GM23338 (cell line): ENCODE results near the gene IL1RL1. TPM values are rescaled to one million over a fixed set of nuclear protein-coding genes. Genes with fewer than 3 reads are reported as not detected.
"Not testable (repeated sequence)": the region's sequence is repeated elsewhere in the genome, so short reads cannot be mapped to it uniquely, and the experiment has no call there.

ENCODE experiments used
- ATAC-seq: fragments of 200-7000 bp; cut with Tn5 transposase; 3 replicates; pipeline ENCODE4 v1.9.1; 2020
- DNase-seq: peaks from one replicate; pipeline ENCODE4 v3.0.0-alpha.2; 2015; ENCODE audit warnings: low spot score
- H2AFZ ChIP-seq: fragments of 200-600 bp; sonication (generic); 2 replicates; pipeline ENCODE4 v1.8.0; 2016; ENCODE audit warnings: antibody characterized with exemption, mild to moderate bottlenecking, moderate library complexity
- H3F3A ChIP-seq: fragments of 200-600 bp; sonication (generic); replicated peaks from 2 replicates; pipeline ENCODE4 v1.8.0; 2017; ENCODE audit warnings: antibody characterized with exemption, mixed run types, low read depth
- H3K27ac ChIP-seq: fragments of 200-600 bp; sonication (generic); 2 replicates; pipeline ENCODE4 v1.6.1; 2016; ENCODE audit warnings: low read depth
- H3K27me3 ChIP-seq: fragments of 200-600 bp; sonication (generic); 2 replicates; pipeline ENCODE4 v1.8.0; 2016; ENCODE audit warnings: mild to moderate bottlenecking, mixed run types, moderate library complexity; ENCODE audit not compliant: insufficient read depth
- H3K36me3 ChIP-seq: fragments of 200-600 bp; sonication (generic); 2 replicates; pipeline ENCODE4 v1.8.0; 2016; ENCODE audit warnings: mild to moderate bottlenecking; ENCODE audit not compliant: insufficient read depth
- H3K4me1 ChIP-seq: fragments of 200-600 bp; sonication (generic); 2 replicates; pipeline ENCODE4 v1.8.0; 2016; ENCODE audit warnings: mild to moderate bottlenecking, moderate library complexity; ENCODE audit not compliant: insufficient read depth
- H3K4me2 ChIP-seq: fragments of 200-600 bp; sonication (generic); 2 replicates; pipeline ENCODE4 v1.7.1; 2017; ENCODE audit warnings: mixed run types
- H3K4me3 ChIP-seq: fragments of 200-600 bp; sonication (generic); 2 replicates; pipeline ENCODE4 v1.6.1; 2016; ENCODE audit warnings: mixed run types
- H3K79me2 ChIP-seq: fragments of 200-600 bp; sonication (generic); replicated peaks from 2 replicates; pipeline ENCODE4 v1.8.0; 2017; ENCODE audit warnings: mild to moderate bottlenecking; ENCODE audit not compliant: insufficient read depth
- H3K9me2 ChIP-seq: fragments of 200-600 bp; sonication (generic); 2 replicates; pipeline ENCODE4 v1.8.0; 2017; ENCODE audit not compliant: insufficient read depth
- H4K20me1 ChIP-seq: fragments of 200-600 bp; sonication (generic); replicated peaks from 2 replicates; pipeline ENCODE4 v1.8.0; 2017; ENCODE audit warnings: mild to moderate bottlenecking; ENCODE audit not compliant: insufficient read depth
- H3K27ac Mint-ChIP-seq: 2 replicates; pipeline ENCODE4 v1.8.0; 2020; ENCODE audit warnings: inconsistent platforms, mild to moderate bottlenecking, moderate library complexity, mixed read lengths
- H3K27me3 Mint-ChIP-seq: 3 replicates; pipeline ENCODE4 v1.8.0; 2022; ENCODE audit warnings: low read depth, mild to moderate bottlenecking, moderate library complexity, mixed read lengths, inconsistent platforms; ENCODE audit not compliant: insufficient read depth, poor library complexity
- H3K36me3 Mint-ChIP-seq: 3 replicates; pipeline ENCODE4 v1.8.0; 2021; ENCODE audit warnings: low read depth, mild to moderate bottlenecking, inconsistent platforms, moderate library complexity, mixed read lengths
- H3K4me1 Mint-ChIP-seq: 3 replicates; pipeline ENCODE4 v1.8.0; 2020; ENCODE audit warnings: mild to moderate bottlenecking, inconsistent platforms, mixed read lengths
- H3K4me3 Mint-ChIP-seq: 3 replicates; pipeline ENCODE4 v1.8.0; 2021; ENCODE audit warnings: moderate library complexity, mild to moderate bottlenecking, inconsistent platforms, mixed read lengths
- H3K9me3 Mint-ChIP-seq: 3 replicates; pipeline ENCODE4 v1.8.0; 2020; ENCODE audit warnings: moderate library complexity, mild to moderate bottlenecking, inconsistent platforms, mixed read lengths
- ZNF114 ChIP-seq: fragments of 250-450 bp; sonication (Bioruptor Pico); IDR thresholded peaks from 2 replicates; pipeline ENCODE4 v1.5.0; 2020; ENCODE audit warnings: mild to moderate bottlenecking, moderate library complexity
- polyA plus RNA-seq: library from polyadenylated mRNA; unstranded; fragments of >200 nt; fragmentation: Nextera tagmentation; extraction: Ambion mirVana; gene quantifications from 2 replicates; pipeline ENCODE4 v1.2.1, GENCODE V29; 2016
- total RNA-seq: library from RNA; depleted of rRNA; stranded (reverse); fragments of >200 nt; shearing (Covaris generic); gene quantifications from 2 replicates; pipeline ENCODE4 v1.2.3, GENCODE V29; 2014
- TF ChIP-seq, protein P1 (sequence below): fragments of 250-450 bp; sonication (Bioruptor Pico); IDR thresholded peaks from 2 replicates; pipeline ENCODE4 v1.5.0; 2020; ENCODE audit warnings: mild to moderate bottlenecking, moderate library complexity

Gene IL1RL1
- total and polyA plus RNA-seq, 2 experiments from 2014 or later: not detected

DNA sequence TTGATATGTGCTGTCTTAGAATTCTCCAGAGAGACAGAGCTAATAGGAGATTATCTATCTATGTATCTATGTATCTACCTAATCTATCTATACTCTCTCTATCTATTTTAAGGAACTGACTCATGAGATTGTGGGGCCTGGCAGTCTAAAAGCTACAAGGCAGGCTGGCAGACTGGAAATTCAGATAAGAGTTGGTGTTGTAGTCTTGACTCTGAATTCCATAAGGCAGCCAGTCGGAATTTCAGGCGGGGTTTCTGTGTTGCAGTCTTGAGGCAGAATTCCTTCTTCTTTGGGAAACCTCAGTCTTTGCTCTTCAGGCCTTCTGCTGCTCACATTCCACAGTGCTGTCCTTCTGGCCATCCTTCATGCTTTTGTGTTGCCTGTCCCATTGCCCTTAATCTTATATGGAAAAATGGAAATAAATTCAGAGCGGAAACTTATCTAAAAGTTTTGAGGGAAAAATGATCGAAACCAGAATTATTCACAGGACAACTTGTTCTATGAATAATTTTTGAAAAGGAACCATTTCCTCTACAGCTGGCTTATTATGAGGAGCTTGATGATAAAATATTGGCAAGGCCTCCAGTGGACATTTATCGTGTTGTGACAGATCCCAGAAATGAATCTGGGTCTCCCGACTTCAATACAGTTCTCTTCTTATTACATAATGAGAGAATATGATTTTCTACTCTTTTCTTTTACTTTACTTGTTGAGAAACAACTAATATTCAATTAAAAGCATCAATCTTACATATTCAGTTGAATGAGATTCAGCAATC is 10.8 kb downstream of the IL1RL1 start:
- H3K79me2 ChIP-seq: no peaks in the 10 kb centered on the region
- no peak overlapping the region for H2AFZ ChIP-seq
- ATAC-seq (no peak), DNase-seq (no peak)
- H3K4me1 ChIP-seq: no peaks in the 10 kb centered on the region
- no peak overlapping the region for H3K4me3 Mint-ChIP-seq
- no peak overlapping the region for H3K4me2 ChIP-seq
- H3K27me3 Mint-ChIP-seq: no peaks in the 10 kb centered on the region
- no peaks in the 10 kb centered on the region for H3F3A ChIP-seq
- peaks cover 33% of the 10 kb centered on the region for H3K9me3 Mint-ChIP-seq
- no peaks in the 10 kb centered on the region for H3K4me1 Mint-ChIP-seq
- TF ChIP-seq, protein P1, sequence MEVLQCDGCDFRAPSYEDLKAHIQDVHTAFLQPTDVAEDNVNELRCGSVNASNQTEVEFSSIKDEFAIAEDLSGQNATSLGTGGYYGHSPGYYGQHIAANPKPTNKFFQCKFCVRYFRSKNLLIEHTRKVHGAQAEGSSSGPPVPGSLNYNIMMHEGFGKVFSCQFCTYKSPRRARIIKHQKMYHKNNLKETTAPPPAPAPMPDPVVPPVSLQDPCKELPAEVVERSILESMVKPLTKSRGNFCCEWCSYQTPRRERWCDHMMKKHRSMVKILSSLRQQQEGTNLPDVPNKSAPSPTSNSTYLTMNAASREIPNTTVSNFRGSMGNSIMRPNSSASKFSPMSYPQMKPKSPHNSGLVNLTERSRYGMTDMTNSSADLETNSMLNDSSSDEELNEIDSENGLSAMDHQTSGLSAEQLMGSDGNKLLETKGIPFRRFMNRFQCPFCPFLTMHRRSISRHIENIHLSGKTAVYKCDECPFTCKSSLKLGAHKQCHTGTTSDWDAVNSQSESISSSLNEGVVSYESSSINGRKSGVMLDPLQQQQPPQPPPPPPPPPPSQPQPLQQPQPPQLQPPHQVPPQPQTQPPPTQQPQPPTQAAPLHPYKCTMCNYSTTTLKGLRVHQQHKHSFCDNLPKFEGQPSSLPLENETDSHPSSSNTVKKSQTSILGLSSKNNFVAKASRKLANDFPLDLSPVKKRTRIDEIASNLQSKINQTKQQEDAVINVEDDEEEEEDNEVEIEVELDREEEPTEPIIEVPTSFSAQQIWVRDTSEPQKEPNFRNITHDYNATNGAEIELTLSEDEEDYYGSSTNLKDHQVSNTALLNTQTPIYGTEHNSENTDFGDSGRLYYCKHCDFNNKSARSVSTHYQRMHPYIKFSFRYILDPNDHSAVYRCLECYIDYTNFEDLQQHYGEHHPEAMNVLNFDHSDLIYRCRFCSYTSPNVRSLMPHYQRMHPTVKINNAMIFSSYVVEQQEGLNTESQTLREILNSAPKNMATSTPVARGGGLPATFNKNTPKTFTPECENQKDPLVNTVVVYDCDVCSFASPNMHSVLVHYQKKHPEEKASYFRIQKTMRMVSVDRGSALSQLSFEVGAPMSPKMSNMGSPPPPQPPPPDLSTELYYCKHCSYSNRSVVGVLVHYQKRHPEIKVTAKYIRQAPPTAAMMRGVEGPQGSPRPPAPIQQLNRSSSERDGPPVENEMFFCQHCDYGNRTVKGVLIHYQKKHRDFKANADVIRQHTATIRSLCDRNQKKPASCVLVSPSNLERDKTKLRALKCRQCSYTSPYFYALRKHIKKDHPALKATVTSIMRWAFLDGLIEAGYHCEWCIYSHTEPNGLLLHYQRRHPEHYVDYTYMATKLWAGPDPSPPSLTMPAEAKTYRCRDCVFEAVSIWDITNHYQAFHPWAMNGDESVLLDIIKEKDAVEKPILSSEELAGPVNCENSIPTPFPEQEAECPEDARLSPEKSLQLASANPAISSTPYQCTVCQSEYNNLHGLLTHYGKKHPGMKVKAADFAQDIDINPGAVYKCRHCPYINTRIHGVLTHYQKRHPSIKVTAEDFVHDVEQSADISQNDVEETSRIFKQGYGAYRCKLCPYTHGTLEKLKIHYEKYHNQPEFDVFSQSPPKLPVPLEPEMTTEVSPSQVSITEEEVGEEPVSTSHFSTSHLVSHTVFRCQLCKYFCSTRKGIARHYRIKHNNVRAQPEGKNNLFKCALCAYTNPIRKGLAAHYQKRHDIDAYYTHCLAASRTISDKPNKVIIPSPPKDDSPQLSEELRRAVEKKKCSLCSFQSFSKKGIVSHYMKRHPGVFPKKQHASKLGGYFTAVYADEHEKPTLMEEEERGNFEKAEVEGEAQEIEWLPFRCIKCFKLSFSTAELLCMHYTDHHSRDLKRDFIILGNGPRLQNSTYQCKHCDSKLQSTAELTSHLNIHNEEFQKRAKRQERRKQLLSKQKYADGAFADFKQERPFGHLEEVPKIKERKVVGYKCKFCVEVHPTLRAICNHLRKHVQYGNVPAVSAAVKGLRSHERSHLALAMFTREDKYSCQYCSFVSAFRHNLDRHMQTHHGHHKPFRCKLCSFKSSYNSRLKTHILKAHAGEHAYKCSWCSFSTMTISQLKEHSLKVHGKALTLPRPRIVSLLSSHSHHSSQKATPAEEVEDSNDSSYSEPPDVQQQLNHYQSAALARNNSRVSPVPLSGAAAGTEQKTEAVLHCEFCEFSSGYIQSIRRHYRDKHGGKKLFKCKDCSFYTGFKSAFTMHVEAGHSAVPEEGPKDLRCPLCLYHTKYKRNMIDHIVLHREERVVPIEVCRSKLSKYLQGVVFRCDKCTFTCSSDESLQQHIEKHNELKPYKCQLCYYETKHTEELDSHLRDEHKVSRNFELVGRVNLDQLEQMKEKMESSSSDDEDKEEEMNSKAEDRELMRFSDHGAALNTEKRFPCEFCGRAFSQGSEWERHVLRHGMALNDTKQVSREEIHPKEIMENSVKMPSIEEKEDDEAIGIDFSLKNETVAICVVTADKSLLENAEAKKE (CRISPR knock-in tag): no peak
- no peak for TF ChIP-seq ZNF114 (CRISPR knock-in tag)
- H4K20me1 ChIP-seq: no peaks in the 10 kb centered on the region
- no peak overlapping the region for H3K27ac ChIP-seq
- H3K9me2 ChIP-seq: peaks cover 7% of the 10 kb centered on the region
- no peaks in the 10 kb centered on the region for H3K36me3 ChIP-seq
- H3K27me3 ChIP-seq: no peaks in the 10 kb centered on the region
- H3K27ac Mint-ChIP-seq: no peak overlapping the region
- no peak overlapping the region for H3K4me3 ChIP-seq
- peaks cover 8% of the 10 kb centered on the region for H3K36me3 Mint-ChIP-seq

DNA sequence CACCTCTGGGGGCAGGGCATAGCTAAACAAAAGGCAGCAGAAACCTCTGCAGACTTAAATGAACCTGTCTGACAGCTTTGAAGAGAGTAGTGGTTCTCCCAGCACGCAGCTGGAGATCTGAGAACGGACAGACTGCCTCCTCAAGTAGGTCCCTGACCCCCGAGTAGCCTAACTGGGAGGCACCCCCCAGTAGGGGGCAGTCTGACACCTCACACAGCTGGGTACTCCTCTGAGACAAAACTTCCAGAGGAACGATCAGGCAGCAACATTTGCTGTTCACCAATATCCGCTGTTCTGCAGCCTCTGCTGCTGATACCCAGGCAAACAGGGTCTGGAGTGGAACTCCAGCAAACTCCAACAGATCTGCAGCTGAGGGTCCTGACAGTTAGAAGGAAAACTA is 13.6 kb downstream of the IL1RL1 start:
- DNase-seq, H3K4me2 ChIP-seq, H3F3A ChIP-seq, H3K27ac ChIP-seq, H3K4me3 ChIP-seq, H3K4me3 Mint-ChIP-seq, ATAC-seq, H3K27me3 ChIP-seq, H3K9me2 ChIP-seq, H3K36me3 Mint-ChIP-seq, H3K27ac Mint-ChIP-seq, H2AFZ ChIP-seq, H3K36me3 ChIP-seq, H3K27me3 Mint-ChIP-seq, H4K20me1 ChIP-seq, H3K79me2 ChIP-seq, H3K4me1 Mint-ChIP-seq, H3K4me1 ChIP-seq: not testable (repeated sequence)
- peaks cover 40% of the 10 kb centered on the region for H3K9me3 Mint-ChIP-seq
